Activated naive CD4-positive, alpha-beta T cell treated with anti-CD3 and anti-CD28 coated beads for 36 hours (primary cell): ENCODE measurements around the gene LRRC2. TPM values are rescaled to one million over a fixed set of nuclear protein-coding genes. Genes with fewer than 3 reads are reported as not detected.

Source experiments
- CTCF ChIA-PET: fragments of 350-600 bp; sonication (Branson Sonifier 250); formaldehyde crosslinking; loops from one replicate; lab custom pipeline; 2021; ENCODE audit warnings: antibody characterized with exemption; lab: Charles Lee
- DNase-seq: peaks from one replicate; pipeline ENCODE4 v3.0.0-alpha.2; 2020
- H3K27ac Mint-ChIP-seq: one replicate; pipeline ENCODE4 v1.8.0; 2021; ENCODE audit warnings: mild to moderate bottlenecking, mixed read lengths
- H3K27me3 Mint-ChIP-seq: one replicate; pipeline ENCODE4 v1.8.0; 2021; ENCODE audit warnings: low read depth, mixed read lengths
- H3K36me3 Mint-ChIP-seq: one replicate; pipeline ENCODE4 v1.8.0; 2021; ENCODE audit warnings: low read depth, mixed read lengths
- H3K4me1 Mint-ChIP-seq: one replicate; pipeline ENCODE4 v1.8.0; 2021; ENCODE audit warnings: low read depth, mixed read lengths
- H3K4me3 Mint-ChIP-seq: one replicate; pipeline ENCODE4 v1.8.0; 2021; ENCODE audit warnings: mild to moderate bottlenecking, moderate library complexity, mixed read lengths
- H3K9me3 Mint-ChIP-seq: one replicate; pipeline ENCODE4 v1.8.0; 2021; ENCODE audit warnings: mixed read lengths
- intact Hi-C: fragments of 100-400 bp; cut with micrococcal nuclease; formaldehyde crosslinking; loops from one replicate; pipeline ENCODE4 v1.15.1; 2023
- total RNA-seq, 2 experiments: library from RNA; stranded (reverse); gene quantifications; one replicate each; pipeline ENCODE4 v1.2.3, GENCODE V29; 2021

The LRRC2 gene
- total RNA-seq, 2 experiments from 2014 or later = not detected

GRCh38 chr3:46489875-46490274 lies 76.2 kb downstream of the LRRC2 start:
- Mint-ChIP-seq H3K27me3 (peaks cover 4% of the 10 kb centered on the region), H3K27ac (no peak overlapping the region), H3K4me3 (no peak overlapping the region), H3K9me3 (no peaks in the 10 kb centered on the region), H3K36me3 (no peaks in the 10 kb centered on the region), H3K4me1 (peaks cover 15% of the 10 kb centered on the region)
- no peak for DNase-seq
- intact Hi-C loops = loop anchor here (5.0 to 10.0 kb wide), 2 partner anchors 205 to 417 kb away; partner anchors contain the start of gene ALS2CL
- CTCF ChIA-PET = interaction anchor here (0.7 to 5.7 kb wide), 32 partner anchors 8 to 870 kb away, joined by 3 to 181 read pairs (median 5); partner anchors contain the start of genes LTF and RTP3

- Mint-ChIP-seq H3K27me3 (peaks cover 4% of the 10 kb centered on the region), H3K27ac (no peak overlapping the region), H3K4me1 (peaks cover 15% of the 10 kb centered on the region), H3K4me3 (no peak overlapping the region), H3K9me3 (no peaks in the 10 kb centered on the region), H3K36me3 (no peaks in the 10 kb centered on the region)
- CTCF ChIA-PET = interaction anchor here (0.6 to 5.7 kb wide), 46 partner anchors 9 to 870 kb away, joined by 3 to 181 read pairs (median 5); partner anchors contain the start of genes LTF and RTP3
- no peak for DNase-seq
- intact Hi-C loops = loop anchor here (5.0 to 10.0 kb wide), 2 partner anchors 205 to 418 kb away; partner anchors contain the start of gene ALS2CL
These were observed 76.7 kb downstream of the LRRC2 start for GRCh38 chr3:46489381-46489780.

DNA sequence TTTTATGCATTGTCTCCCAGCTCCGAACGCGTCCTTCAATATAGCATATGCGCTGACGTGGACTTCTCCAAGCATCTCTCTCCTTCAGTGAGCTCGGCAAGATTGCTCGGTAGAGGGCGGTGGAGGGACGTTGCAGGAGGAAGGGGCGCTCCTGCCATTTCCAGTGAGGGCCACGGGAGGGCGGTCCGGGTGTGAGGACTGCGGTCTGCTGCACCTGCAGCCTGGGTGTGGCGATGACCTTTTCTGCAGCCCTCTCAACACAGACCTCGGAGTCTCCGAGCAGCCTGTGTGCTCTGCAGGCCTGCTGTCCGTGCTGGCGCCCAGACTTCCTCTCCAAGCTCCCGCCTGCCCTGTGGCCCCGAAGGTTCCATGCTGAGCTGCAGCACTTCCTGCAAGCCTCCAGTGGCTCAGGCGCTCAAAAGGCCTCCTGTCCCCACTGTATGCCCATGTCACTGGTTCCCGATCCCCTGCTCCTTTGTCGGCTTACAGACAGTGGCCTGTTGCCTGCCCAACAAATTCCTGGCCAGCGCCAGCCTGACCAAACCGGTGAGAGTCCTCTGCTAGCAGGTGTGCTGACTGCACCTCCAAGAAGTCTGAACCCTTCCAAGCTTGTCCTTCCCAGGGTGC lies 77.3 kb downstream of the LRRC2 start:
- no peaks in the 10 kb centered on the region for H3K9me3 Mint-ChIP-seq
- H3K4me1 Mint-ChIP-seq = peaks cover 15% of the 10 kb centered on the region
- H3K36me3 Mint-ChIP-seq = no peaks in the 10 kb centered on the region
- H3K27me3 Mint-ChIP-seq = peaks cover 4% of the 10 kb centered on the region
- no peak overlapping the region for H3K27ac Mint-ChIP-seq
- peak overlapping the region; percentile 21 for H3K4me3 Mint-ChIP-seq
- intact Hi-C loops = loop anchor here (1.0 to 10.0 kb wide), 4 partner anchors 69 to 418 kb away; partner anchors contain the start of gene ALS2CL
- CTCF ChIA-PET = interaction anchor here (0.5 to 5.7 kb wide), 65 partner anchors 9 to 1048 kb away, joined by 3 to 181 read pairs (median 5); partner anchors contain the start of genes LTF and RTP3
- peak; percentile 98 for DNase-seq

DNA sequence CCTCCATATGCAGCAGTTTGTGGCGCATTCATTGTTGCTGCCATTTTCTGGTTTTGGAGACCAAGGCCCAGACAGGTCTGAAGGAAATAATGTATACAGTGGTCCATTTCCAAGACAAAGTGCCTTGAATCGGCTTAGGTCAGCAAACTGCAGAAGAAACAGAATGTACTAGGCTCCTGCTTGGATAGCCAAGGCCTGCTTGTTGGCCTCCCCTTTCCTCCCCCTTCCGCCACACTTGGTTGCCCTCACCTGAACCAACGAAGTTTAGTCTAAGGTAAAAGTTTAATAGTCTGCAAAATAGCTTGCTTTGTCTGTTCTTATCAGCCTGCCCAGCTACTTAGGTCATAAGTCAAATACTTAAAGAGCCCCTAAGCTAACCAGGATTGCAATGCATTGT lies 80.3 kb downstream of the LRRC2 start:
- peaks cover 15% of the 10 kb centered on the region for H3K4me1 Mint-ChIP-seq
- CTCF ChIA-PET = interaction anchor here (5.7 kb wide), 1 partner anchor 75 kb away, joined by 103 read pairs; no protein-coding TSS in a partner anchor
- intact Hi-C loops = loop anchor here (5.0 to 10.0 kb wide), 2 partner anchors 209 to 422 kb away; partner anchors contain the start of gene ALS2CL
- no peak for DNase-seq
- H3K27ac Mint-ChIP-seq = no peak overlapping the region
- no peaks in the 10 kb centered on the region for H3K9me3 Mint-ChIP-seq
- H3K36me3 Mint-ChIP-seq = no peaks in the 10 kb centered on the region
- H3K27me3 Mint-ChIP-seq = peaks cover 4% of the 10 kb centered on the region
- H3K4me3 Mint-ChIP-seq = no peak overlapping the region

DNA sequence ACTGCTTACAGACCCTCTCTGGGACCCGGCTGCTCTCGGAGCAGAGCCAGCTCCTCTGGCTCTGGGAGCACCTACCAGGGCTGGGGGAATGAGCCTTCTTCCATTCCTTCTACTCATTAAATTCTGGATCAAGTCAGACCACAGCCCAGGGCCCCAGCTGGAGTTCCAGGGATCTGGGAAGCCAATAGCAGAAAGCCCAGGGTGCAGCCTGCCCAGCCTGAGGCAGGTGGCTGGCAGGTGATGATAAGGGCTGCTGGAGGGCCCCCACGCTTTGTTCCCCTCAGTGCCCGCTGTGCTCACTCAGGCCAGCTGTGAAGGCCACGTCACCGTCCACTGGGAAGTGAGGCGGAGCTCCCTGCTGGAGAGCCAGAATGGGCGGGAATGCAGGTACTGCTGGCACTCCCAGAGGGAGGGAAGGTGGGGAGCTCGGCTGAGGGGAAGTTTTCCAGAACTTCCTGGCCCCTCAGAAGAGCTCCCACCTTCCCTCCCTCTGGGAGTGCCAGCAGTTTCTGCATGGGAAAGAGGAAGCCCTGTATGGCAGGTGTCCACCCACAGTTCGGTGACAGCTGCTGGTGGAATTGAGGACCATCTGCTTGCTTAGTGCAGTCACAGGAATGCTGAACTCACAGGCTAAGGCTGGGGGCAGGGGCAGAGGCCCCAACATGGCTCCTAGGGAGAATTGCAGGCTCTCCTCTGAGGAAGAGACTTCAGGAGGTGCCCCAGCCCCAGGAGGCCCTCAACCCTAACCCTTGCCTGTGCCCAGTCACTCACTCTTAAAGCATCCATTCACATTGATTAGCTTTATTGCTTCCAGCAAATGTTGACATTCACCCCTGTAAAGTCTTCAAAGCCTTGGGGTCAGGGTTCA lies 81.0 kb downstream of the LRRC2 start:
- H3K4me1 Mint-ChIP-seq = peaks cover 15% of the 10 kb centered on the region
- CTCF ChIA-PET = interaction anchor here (0.8 to 5.7 kb wide), 4 partner anchors 11 to 98 kb away, joined by 3 to 103 read pairs (median 4); no protein-coding TSS in a partner anchor
- no peak overlapping the region for H3K4me3 Mint-ChIP-seq
- H3K9me3 Mint-ChIP-seq = no peaks in the 10 kb centered on the region
- no peaks in the 10 kb centered on the region for H3K36me3 Mint-ChIP-seq
- no peak for DNase-seq
- H3K27ac Mint-ChIP-seq = no peak overlapping the region
- H3K27me3 Mint-ChIP-seq = peaks cover 4% of the 10 kb centered on the region
- intact Hi-C loops = loop anchor here (5.0 to 10.0 kb wide), 2 partner anchors 210 to 422 kb away; partner anchors contain the start of gene ALS2CL

DNA sequence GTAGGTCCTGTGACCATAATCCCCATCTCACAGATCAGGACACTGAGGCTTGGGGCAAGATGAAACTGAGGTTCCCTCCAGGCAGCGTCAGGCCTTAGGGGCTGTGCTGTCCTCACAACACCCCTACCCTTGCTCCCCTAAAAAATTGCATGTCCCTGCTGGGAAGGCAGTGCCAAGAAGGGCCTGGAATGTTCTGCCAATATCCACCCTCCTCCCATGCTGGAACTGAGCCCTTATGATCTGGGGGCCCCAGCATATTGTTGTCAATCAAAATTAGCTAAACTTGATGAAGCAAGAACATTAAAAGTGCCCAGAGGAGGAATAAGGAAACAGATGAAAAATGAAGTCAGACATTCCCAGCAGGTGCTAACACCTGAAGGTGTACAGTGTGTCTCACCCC lies 81.7 kb downstream of the LRRC2 start:
- intact Hi-C loops = loop anchor here (10.0 kb wide), 1 partner anchor 210 kb away; the partner anchor contains the start of gene ALS2CL
- Mint-ChIP-seq H3K4me3 (no peak overlapping the region), H3K27ac (no peak overlapping the region), H3K9me3 (no peaks in the 10 kb centered on the region), H3K27me3 (peaks cover 4% of the 10 kb centered on the region), H3K36me3 (no peaks in the 10 kb centered on the region), H3K4me1 (peaks cover 10% of the 10 kb centered on the region)
- DNase-seq = no peak
- CTCF ChIA-PET = interaction anchor here (0.9 to 1.0 kb wide), 2 partner anchors 12 to 22 kb away, joined by 3 to 4 read pairs; no protein-coding TSS in a partner anchor

- no peak for DNase-seq
- Mint-ChIP-seq H3K4me1 (peaks cover 4% of the 10 kb centered on the region), H3K36me3 (no peaks in the 10 kb centered on the region), H3K27ac (no peak overlapping the region), H3K9me3 (no peaks in the 10 kb centered on the region), H3K27me3 (peaks cover 4% of the 10 kb centered on the region), H3K4me3 (no peak overlapping the region)
- CTCF ChIA-PET = interaction anchor here (1.0 to 1.3 kb wide), 2 partner anchors 22 to 75 kb away, joined by 3 read pairs; no protein-coding TSS in a partner anchor
- intact Hi-C loops = loop anchor here (10.0 kb wide), 1 partner anchor 211 kb away; the partner anchor contains the start of gene ALS2CL
These were observed 82.3 kb downstream of the LRRC2 start for GRCh38 chr3:46483825-46484224.

DNA sequence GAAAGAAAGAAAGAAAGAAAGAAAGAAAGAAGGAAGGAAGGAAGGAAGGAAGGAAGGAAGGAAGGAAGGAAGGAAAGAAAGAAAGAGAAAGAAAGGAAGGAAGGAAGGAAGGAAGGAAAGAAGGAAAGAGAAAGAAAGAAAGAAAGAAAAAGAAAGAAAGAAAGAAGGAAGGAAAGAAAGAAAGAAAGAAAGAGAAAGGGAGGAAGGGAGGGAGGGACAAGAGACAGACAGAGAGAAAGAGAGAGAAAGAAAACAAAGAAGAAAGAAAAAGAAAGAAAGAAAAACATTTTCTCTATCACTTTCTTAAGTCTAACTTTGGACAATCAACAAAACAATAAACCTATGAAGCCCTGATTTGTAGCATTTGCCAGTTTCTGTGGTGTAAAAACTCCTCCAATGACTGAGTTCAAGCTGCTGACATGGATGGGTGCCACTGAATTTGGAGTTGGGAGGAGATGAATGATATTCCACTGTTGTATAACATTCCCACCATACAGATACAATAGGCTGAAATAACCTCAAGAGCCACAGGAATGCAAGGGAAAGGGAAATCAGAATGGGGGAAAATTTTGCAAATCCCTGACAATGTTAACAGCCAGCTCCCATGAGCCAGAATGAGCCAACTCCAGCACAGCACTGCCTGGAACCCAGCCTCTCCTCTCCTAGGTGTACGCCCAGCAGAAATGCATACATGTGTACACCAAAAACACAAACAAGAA lies 83.3 kb downstream of the LRRC2 start:
- Mint-ChIP-seq H3K27ac (no peak overlapping the region), H3K4me1 (no peaks in the 10 kb centered on the region), H3K4me3 (no peak overlapping the region), H3K9me3 (no peaks in the 10 kb centered on the region), H3K36me3 (no peaks in the 10 kb centered on the region), H3K27me3 (peaks cover 2% of the 10 kb centered on the region)
- CTCF ChIA-PET = interaction anchor here (1.3 kb wide), 1 partner anchor 76 kb away, joined by 3 read pairs; no protein-coding TSS in a partner anchor
- intact Hi-C loops = loop anchor here (10.0 kb wide), 1 partner anchor 212 kb away; the partner anchor contains the start of gene ALS2CL
- DNase-seq = no peak

GRCh38 chr3:46481636-46482035 lies 84.5 kb downstream of the LRRC2 start:
- CTCF ChIA-PET = interaction anchor here (1.1 kb wide), 1 partner anchor 77 kb away, joined by 3 read pairs; no protein-coding TSS in a partner anchor
- no peaks in the 10 kb centered on the region for H3K4me1 Mint-ChIP-seq
- H3K36me3 Mint-ChIP-seq = no peaks in the 10 kb centered on the region
- no peak overlapping the region for H3K27ac Mint-ChIP-seq
- intact Hi-C loops = loop anchor here (10.0 kb wide), 1 partner anchor 213 kb away; the partner anchor contains the start of gene ALS2CL
- no peaks in the 10 kb centered on the region for H3K27me3 Mint-ChIP-seq
- no peak for DNase-seq
- H3K4me3 Mint-ChIP-seq = no peak overlapping the region
- H3K9me3 Mint-ChIP-seq = no peaks in the 10 kb centered on the region

GRCh38 chr3:46480491-46481195 lies 85.5 kb downstream of the LRRC2 start:
- H3K4me1 Mint-ChIP-seq = no peaks in the 10 kb centered on the region
- CTCF ChIA-PET = interaction anchor here (0.7 to 1.1 kb wide), 3 partner anchors 8 to 78 kb away, joined by 3 to 6 read pairs (median 3); no protein-coding TSS in a partner anchor
- H3K9me3 Mint-ChIP-seq = peaks cover under 1% of the 10 kb centered on the region
- no peak overlapping the region for H3K27ac Mint-ChIP-seq
- H3K4me3 Mint-ChIP-seq = no peak overlapping the region
- intact Hi-C loops = loop anchor here (10.0 kb wide), 1 partner anchor 214 kb away; the partner anchor contains the start of gene ALS2CL
- H3K27me3 Mint-ChIP-seq = no peaks in the 10 kb centered on the region
- DNase-seq = no peak
- H3K36me3 Mint-ChIP-seq = no peaks in the 10 kb centered on the region
